Thyroid gland (tissue), 4 donors: ENCODE data around the gene PRLHR. TPM values are rescaled to one million over a fixed set of nuclear protein-coding genes. Genes with fewer than 3 reads are reported as not detected.

Experiments
- DNase-seq, 2 donors: peaks; one replicate each; pipeline ENCODE4 v3.0.0-alpha.2; 2019
- H3K27ac ChIP-seq, 3 donors: fragments of 200-600 bp; sonication (generic); 1 replicate in 2 of 3; 2 replicates in 1 of 3; pipeline ENCODE4 v1.5.1; 2016 to 2019; ENCODE audit warnings: mild to moderate bottlenecking in 1 of 3, moderate library complexity in 1 of 3
- H3K27me3 ChIP-seq: fragments of 200-600 bp; sonication (generic); one replicate; pipeline ENCODE4 v1.5.1; 2019
- H3K36me3 ChIP-seq, 2 donors: fragments of 200-600 bp; sonication (generic); one replicate each; pipeline ENCODE4 v1.5.1; 2016 to 2019
- H3K4me1 ChIP-seq, 2 donors: fragments of 200-600 bp; sonication (generic); one replicate each; pipeline ENCODE4 v1.5.1; 2017 to 2019
- H3K4me3 ChIP-seq, 3 donors: fragments of 200-600 bp; sonication (generic); replicated peaks in 1 of 3; 1 replicate in 2 of 3; 2 replicates in 1 of 3; pipeline ENCODE4 v1.5.1; 2016; ENCODE audit warnings: mild to moderate bottlenecking in 1 of 3
- H3K9me3 ChIP-seq: fragments of 200-600 bp; sonication (generic); one replicate; pipeline ENCODE4 v1.5.1; 2017
- CTCF ChIP-seq, 6 experiments: fragments of 200-600 bp in 3 of 6; fragments of 450-650 bp in 3 of 6; sonication (generic) in 3 of 6; IDR thresholded peaks; one replicate each; pipeline ENCODE4 v1.5.1; 2016 to 2019; ENCODE audit warnings: antibody characterized with exemption in 6 of 6, mild to moderate bottlenecking in 2 of 6, inconsistent platforms in 1 of 6, moderate library complexity in 1 of 6
- POLR2A ChIP-seq, 2 donors: fragments of 450-650 bp; IDR thresholded peaks; one replicate each; pipeline ENCODE4 v1.6.1; 2017; ENCODE audit warnings: antibody characterized with exemption in 2 of 2, mild to moderate bottlenecking in 2 of 2, moderate library complexity in 1 of 2
- WGBS, 2 donors: methylation state at CpG; one replicate each; pipeline ENCODE4 v1.1.5; 2017; 5-methylcytosine and 5-hydroxymethylcytosine counted together
- intact Hi-C: fragments of 100-400 bp; cut with DNase I; formaldehyde crosslinking; loops from one replicate; pipeline ENCODE4 v1.15.1; 2023
- total RNA-seq, 4 donors: library from RNA; depleted of rRNA; stranded (reverse); fragments of >200 nt; gene quantifications; one replicate each; pipeline ENCODE4 v1.2.3, GENCODE V29; 2016

The PRLHR gene
- total RNA-seq, 4 donors from 2014 or later: not detected

GRCh38 chr10:118544401-118544948 is 51.0 kb downstream of the PRLHR start:
- H3K36me3 ChIP-seq: no peaks in the 10 kb centered on the region
- H3K4me3 ChIP-seq: no peak overlapping the region
- H3K9me3 ChIP-seq: no peaks in the 10 kb centered on the region
- intact Hi-C loops: no loop called here
- 72 to 78% methylated on average over 4 of the region's 4 CpGs for WGBS, 2 donors
- TF ChIP-seq CTCF (IDR thresholded peaks at IDR 0.05) (no peak), POLR2A (IDR thresholded peaks at IDR 0.05) (no peak)
- no peak for DNase-seq
- no peaks in the 10 kb centered on the region for H3K4me1 ChIP-seq
- no peaks in the 10 kb centered on the region for H3K27me3 ChIP-seq
- H3K27ac ChIP-seq: no peak overlapping the region

DNA sequence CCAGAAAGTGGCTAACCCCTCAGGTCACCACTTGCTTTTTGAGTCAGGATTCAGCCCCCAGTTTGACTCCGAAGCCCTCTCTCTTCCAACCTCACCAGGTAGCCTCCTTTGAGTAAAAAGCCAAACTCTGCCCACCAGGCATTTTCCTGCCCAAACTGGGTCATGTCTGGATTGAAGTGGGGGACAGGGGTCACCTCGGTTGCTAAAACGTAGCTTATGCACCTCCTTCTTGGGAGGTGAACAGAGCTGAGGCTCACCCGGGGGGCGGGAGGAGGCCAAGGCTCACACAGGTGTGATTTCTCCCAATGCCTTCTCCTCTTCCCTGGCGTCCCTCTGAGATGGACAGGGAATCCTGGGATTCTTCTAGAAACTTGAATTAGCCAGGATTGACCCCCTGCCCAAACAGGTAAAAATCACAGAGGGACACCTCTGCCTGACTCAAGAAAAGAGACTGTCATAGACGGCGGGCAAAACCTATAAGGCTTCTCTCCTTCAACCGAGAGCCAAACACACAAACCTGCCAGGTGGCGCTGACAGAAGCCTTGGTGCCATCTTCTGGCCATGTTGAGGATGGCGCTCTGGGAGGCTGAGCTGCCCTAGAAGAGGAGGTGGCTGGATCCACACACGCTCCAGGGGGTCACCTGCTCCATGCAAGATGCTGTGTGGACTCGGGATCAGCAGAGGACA is 51.6 kb downstream of the PRLHR start:
- no peaks in the 10 kb centered on the region for H3K36me3 ChIP-seq
- no peak overlapping the region for H3K27ac ChIP-seq
- intact Hi-C loops: no loop called here
- H3K27me3 ChIP-seq: no peaks in the 10 kb centered on the region
- H3K9me3 ChIP-seq: no peaks in the 10 kb centered on the region
- WGBS, 2 donors: 26 to 34% methylated on average over 12 of the region's 13 CpGs
- no peak overlapping the region for H3K4me3 ChIP-seq
- TF ChIP-seq POLR2A (IDR thresholded peaks at IDR 0.05): no peak
- peak in 5 of 6 experiments; percentile 26 to 74 (median 67) for TF ChIP-seq CTCF (IDR thresholded peaks at IDR 0.05)
- peak; percentile 61 to 65 for DNase-seq
- no peaks in the 10 kb centered on the region for H3K4me1 ChIP-seq

GRCh38 chr10:118542745-118543144 is 52.7 kb downstream of the PRLHR start:
- WGBS, 2 donors: 86% methylated on average over 1 of the region's 1 CpG
- no peak for TF ChIP-seq CTCF (IDR thresholded peaks at IDR 0.05)
- no peak for TF ChIP-seq POLR2A (IDR thresholded peaks at IDR 0.05)
- no peaks in the 10 kb centered on the region for H3K4me1 ChIP-seq
- no peaks in the 10 kb centered on the region for H3K27me3 ChIP-seq
- DNase-seq: no peak
- no peak overlapping the region for H3K4me3 ChIP-seq
- intact Hi-C loops: no loop called here
- H3K9me3 ChIP-seq: no peaks in the 10 kb centered on the region
- H3K27ac ChIP-seq: no peak overlapping the region
- H3K36me3 ChIP-seq: no peaks in the 10 kb centered on the region

- intact Hi-C loops: no loop called here
- Histone ChIP-seq H3K4me1 (no peaks in the 10 kb centered on the region), H3K27ac (no peak overlapping the region), H3K9me3 (no peaks in the 10 kb centered on the region), H3K36me3 (no peaks in the 10 kb centered on the region), H3K27me3 (no peaks in the 10 kb centered on the region), H3K4me3 (no peak overlapping the region)
- WGBS, 2 donors: 100% methylated on average over 1 of the region's 1 CpG
- TF ChIP-seq POLR2A (IDR thresholded peaks at IDR 0.05): no peak
- no peak for TF ChIP-seq CTCF (IDR thresholded peaks at IDR 0.05)
- no peak for DNase-seq
Observed at GRCh38 chr10:118542205-118542604, 53.2 kb downstream of the PRLHR start.

- no peak for DNase-seq
- TF ChIP-seq CTCF (IDR thresholded peaks at IDR 0.05) (no peak), POLR2A (IDR thresholded peaks at IDR 0.05) (no peak)
- intact Hi-C loops: no loop called here
- no peaks in the 10 kb centered on the region for H3K4me1 ChIP-seq
- H3K9me3 ChIP-seq: no peaks in the 10 kb centered on the region
- no peak overlapping the region for H3K27ac ChIP-seq
- 98% methylated on average over 3 of the region's 3 CpGs for WGBS, 2 donors
- H3K4me3 ChIP-seq: no peak overlapping the region
- H3K36me3 ChIP-seq: no peaks in the 10 kb centered on the region
- H3K27me3 ChIP-seq: no peaks in the 10 kb centered on the region
Observed at GRCh38 chr10:118541718-118542117, 53.7 kb downstream of the PRLHR start.
